T-cell (primary cell): Measurements from ENCODE around the gene DNAJC7. TPM values are rescaled to one million over a fixed set of nuclear protein-coding genes. Genes with fewer than 3 reads are reported as not detected.

ENCODE experiments used
- ATAC-seq, 4 experiments: fragments of 200-7000 bp in 3 of 4; fragments of 150-1000 bp in 1 of 4; cut with Tn5 transposase; replicated peaks in 1 of 4; 1 replicate in 3 of 4; 2 replicates in 1 of 4; pipeline ENCODE4 v1.10.0; 2021; ENCODE audit warnings: moderate library complexity in 3 of 4, mild to moderate bottlenecking in 2 of 4, moderate number of reproducible peaks in 1 of 4
- CTCF ChIA-PET, 2 donors: fragments of 300-600 bp; sonication (Branson Sonifier 250); formaldehyde crosslinking; loops; one replicate each; lab custom pipeline; 2022; ENCODE audit warnings: antibody characterized with exemption in 2 of 2; lab: Charles Lee
- POLR2A ChIA-PET, 2 donors: fragments of 300-600 bp; sonication (Branson Sonifier 250); formaldehyde crosslinking; loops; one replicate each; lab custom pipeline; 2022; ENCODE audit warnings: antibody characterized with exemption in 2 of 2; lab: Charles Lee
- DNase-seq, 35 experiments: peaks; one replicate each; pipeline versions ENCODE4 v3.0.0 to v3.0.0-alpha.2; 2013 to 2023
- H3K27ac ChIP-seq: one replicate; pipeline ENCODE4 v1.5.1; 2013; ENCODE audit warnings: low read length
- H3K27me3 ChIP-seq, 2 experiments: replicated peaks in 1 of 2; 1 replicate in 1 of 2; 2 replicates in 1 of 2; pipeline versions ENCODE4 v1.6.1 to v1.7.0; 2013; ENCODE audit warnings: low read length in 1 of 2, mixed read lengths in 1 of 2; ENCODE audit not compliant: control insufficient read depth in 2 of 2, insufficient read depth in 2 of 2; ENCODE audit errors: extremely low read depth in 1 of 2
- H3K36me3 ChIP-seq, 2 donors: 1 replicate in 1 of 2; 2 replicates in 1 of 2; pipeline versions ENCODE4 v1.6.1 to v1.7.0; 2013; ENCODE audit warnings: low read length in 1 of 2; ENCODE audit not compliant: control insufficient read depth in 2 of 2, insufficient read depth in 1 of 2; ENCODE audit errors: extremely low read depth in 1 of 2
- H3K4me1 ChIP-seq, 2 experiments: 1 replicate in 1 of 2; 2 replicates in 1 of 2; pipeline versions ENCODE4 v1.6.1 to v1.7.0; 2013; ENCODE audit warnings: low read length in 2 of 2, mixed read lengths in 1 of 2; ENCODE audit not compliant: insufficient read depth in 2 of 2, control insufficient read depth in 1 of 2; ENCODE audit errors: extremely low read depth in 1 of 2
- H3K4me3 ChIP-seq, 2 donors: 1 replicate in 1 of 2; 2 replicates in 1 of 2; pipeline versions ENCODE4 v1.5.1 to v1.7.0; 2013; ENCODE audit warnings: mild to moderate bottlenecking in 2 of 2, low read length in 1 of 2, moderate library complexity in 1 of 2; ENCODE audit not compliant: control insufficient read depth in 1 of 2; ENCODE audit errors: extremely low read depth in 1 of 2
- H3K9me3 ChIP-seq: 2 replicates; pipeline ENCODE4 v1.7.0; 2013
- H3K27ac Mint-ChIP-seq, 2 donors: one replicate each; pipeline ENCODE4 v1.8.0; 2020 to 2021; ENCODE audit warnings: mild to moderate bottlenecking in 2 of 2, mixed read lengths in 2 of 2
- H3K27me3 Mint-ChIP-seq, 2 donors: one replicate each; pipeline ENCODE4 v1.8.0; 2021 to 2022; ENCODE audit warnings: mixed read lengths in 2 of 2
- H3K36me3 Mint-ChIP-seq: one replicate; pipeline ENCODE4 v1.8.0; 2021; ENCODE audit warnings: mixed read lengths
- H3K4me1 Mint-ChIP-seq, 3 donors: one replicate each; pipeline ENCODE4 v1.8.0; 2020 to 2022; ENCODE audit warnings: mixed read lengths in 3 of 3, mild to moderate bottlenecking in 1 of 3
- H3K4me3 Mint-ChIP-seq, 3 donors: one replicate each; pipeline ENCODE4 v1.8.0; 2020 to 2022; ENCODE audit warnings: mild to moderate bottlenecking in 3 of 3, mixed read lengths in 3 of 3, moderate library complexity in 3 of 3
- H3K9me3 Mint-ChIP-seq, 3 donors: one replicate each; pipeline ENCODE4 v1.8.0; 2020 to 2022; ENCODE audit warnings: mixed read lengths in 3 of 3
- WGBS: methylation state at CpG from one replicate; pipeline ENCODE4 v1.1.5; 2013; ENCODE audit warnings: missing lambda C conversion rate; ENCODE audit not compliant: insufficient coverage; 5-methylcytosine and 5-hydroxymethylcytosine counted together
- total RNA-seq, 35 experiments: library from RNA in 6 of 35; stranded (reverse) in 6 of 35; fragments of 120-200 nt in 1 of 35; gene quantifications; one replicate each; pipeline versions ENCODE4 v1.2.1 to v1.2.4 and lab custom pipeline; 2013 to 2026

DNAJC7 gene
- total RNA-seq, 5 donors from 2014 or later (not counting 1 experiment from before 2014, with no cell fraction given): 107 to 129 (median 112) TPM

DNA sequence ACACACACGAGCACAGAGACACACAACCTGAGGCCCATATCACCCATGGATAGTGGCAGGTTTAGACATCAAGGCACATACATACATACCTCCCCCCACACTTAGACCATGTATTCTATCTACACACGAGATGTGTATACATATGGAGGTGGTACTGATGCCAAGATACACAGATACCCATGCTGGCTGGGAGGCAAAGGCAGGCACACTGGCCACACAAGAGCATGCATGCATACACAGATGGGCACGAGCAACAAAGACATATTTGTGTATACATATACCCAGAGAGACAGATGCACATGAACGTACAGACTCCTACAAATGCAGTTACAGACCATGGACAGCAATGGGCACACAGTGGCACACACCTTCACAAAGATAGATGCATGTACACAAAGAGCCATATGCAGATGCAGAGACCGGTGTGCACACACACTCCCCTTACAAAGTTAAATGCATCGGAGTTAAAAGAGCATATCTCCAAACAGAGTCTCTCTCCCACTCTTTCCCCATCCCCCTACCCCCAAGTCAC lies 35.2 kb upstream of the DNAJC7 start:
- no peaks in the 10 kb centered on the region for H3K9me3 Mint-ChIP-seq
- H3K36me3 Mint-ChIP-seq: no peaks in the 10 kb centered on the region
- Histone ChIP-seq H3K4me1 (peaks cover 0 to 15% of the 10 kb centered on the region in 2 experiments), H3K27ac (no peak overlapping the region), H3K36me3 (no peaks in the 10 kb centered on the region), H3K27me3 (peaks cover 0 to 58% of the 10 kb centered on the region in 2 experiments), H3K4me3 (no peak overlapping the region), H3K9me3 (no peaks in the 10 kb centered on the region)
- H3K4me1 Mint-ChIP-seq: peaks cover 6 to 15% (median 9%) of the 10 kb centered on the region in 3 donors
- CTCF ChIA-PET: no interaction called here
- H3K4me3 Mint-ChIP-seq: no peak overlapping the region
- POLR2A ChIA-PET: no interaction called here
- DNase-seq: no peak
- peaks cover 23 to 50% of the 10 kb centered on the region in 2 donors for H3K27me3 Mint-ChIP-seq
- no peak overlapping the region for H3K27ac Mint-ChIP-seq
- ATAC-seq: no peak
- WGBS: 88% methylated on average over 3 of the region's 6 CpGs

GRCh38 chr17:42051645-42052044 lies 34.4 kb upstream of the DNAJC7 start:
- CTCF ChIA-PET: no interaction called here
- no peaks in the 10 kb centered on the region for H3K9me3 Mint-ChIP-seq
- no peak overlapping the region for H3K27ac Mint-ChIP-seq
- H3K4me1 Mint-ChIP-seq: peaks cover 6 to 15% (median 9%) of the 10 kb centered on the region in 3 donors
- Histone ChIP-seq H3K36me3 (no peaks in the 10 kb centered on the region), H3K27ac (no peak overlapping the region), H3K9me3 (no peaks in the 10 kb centered on the region), H3K4me3 (no peak overlapping the region), H3K27me3 (peaks cover 0 to 58% of the 10 kb centered on the region in 2 experiments), H3K4me1 (peaks cover 0 to 15% of the 10 kb centered on the region in 2 experiments)
- DNase-seq: no peak
- POLR2A ChIA-PET: interaction anchor here in 1 of 2 donors (0.6 kb wide), 1 partner anchor 31 kb away, joined by 3 read pairs; the partner anchor contains the start of gene NKIRAS2
- WGBS: 93% methylated on average over 7 of the region's 7 CpGs
- ATAC-seq: no peak
- H3K4me3 Mint-ChIP-seq: peak overlapping the region; percentile 25 to 71 (median 51)
- peaks cover 23 to 50% of the 10 kb centered on the region in 2 donors for H3K27me3 Mint-ChIP-seq
- H3K36me3 Mint-ChIP-seq: no peaks in the 10 kb centered on the region

DNA sequence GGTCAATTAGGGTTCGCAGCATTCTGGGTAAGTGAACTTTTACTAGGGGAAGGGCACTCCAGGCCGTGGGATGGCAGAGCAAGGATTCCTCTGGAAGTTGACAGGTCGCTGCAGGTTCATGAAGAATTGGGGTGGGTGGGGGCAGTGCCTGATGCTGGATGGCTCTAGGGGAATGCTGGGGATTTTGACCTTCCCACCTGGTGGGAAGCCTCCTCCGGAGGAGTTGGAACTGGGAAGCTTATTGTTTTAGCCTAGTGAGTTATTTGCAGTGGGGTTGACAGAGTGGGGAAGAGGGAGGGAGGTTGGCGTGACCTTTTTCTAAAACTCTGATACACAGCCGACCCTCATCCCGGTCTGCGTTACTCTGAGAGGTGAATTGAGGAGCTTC lies 33.8 kb upstream of the DNAJC7 start:
- Histone ChIP-seq H3K9me3 (no peaks in the 10 kb centered on the region), H3K4me1 (peaks cover 0 to 15% of the 10 kb centered on the region in 2 experiments), H3K27ac (no peak overlapping the region), H3K4me3 (peak overlapping the region; percentile 12 to 27), H3K27me3 (peaks cover 0 to 55% of the 10 kb centered on the region in 2 experiments), H3K36me3 (no peaks in the 10 kb centered on the region)
- no peak for DNase-seq
- no peaks in the 10 kb centered on the region for H3K9me3 Mint-ChIP-seq
- ATAC-seq: no peak
- peak overlapping the region; percentile 71 to 76 (median 72) for H3K4me3 Mint-ChIP-seq
- ChIA-PET CTCF (interaction anchor here in 1 of 2 donors (0.7 kb wide), 1 partner anchor 30 kb away, joined by 4 read pairs; no protein-coding TSS in a partner anchor), POLR2A (interaction anchor here in 1 of 2 donors (0.6 kb wide), 1 partner anchor 31 kb away, joined by 3 read pairs; the partner anchor contains the start of gene NKIRAS2)
- H3K27ac Mint-ChIP-seq: no peak overlapping the region
- peaks cover 6 to 15% (median 9%) of the 10 kb centered on the region in 3 donors for H3K4me1 Mint-ChIP-seq
- peaks cover 23 to 46% of the 10 kb centered on the region in 2 donors for H3K27me3 Mint-ChIP-seq
- 95% methylated on average over 6 of the region's 8 CpGs for WGBS
- H3K36me3 Mint-ChIP-seq: no peaks in the 10 kb centered on the region

DNA sequence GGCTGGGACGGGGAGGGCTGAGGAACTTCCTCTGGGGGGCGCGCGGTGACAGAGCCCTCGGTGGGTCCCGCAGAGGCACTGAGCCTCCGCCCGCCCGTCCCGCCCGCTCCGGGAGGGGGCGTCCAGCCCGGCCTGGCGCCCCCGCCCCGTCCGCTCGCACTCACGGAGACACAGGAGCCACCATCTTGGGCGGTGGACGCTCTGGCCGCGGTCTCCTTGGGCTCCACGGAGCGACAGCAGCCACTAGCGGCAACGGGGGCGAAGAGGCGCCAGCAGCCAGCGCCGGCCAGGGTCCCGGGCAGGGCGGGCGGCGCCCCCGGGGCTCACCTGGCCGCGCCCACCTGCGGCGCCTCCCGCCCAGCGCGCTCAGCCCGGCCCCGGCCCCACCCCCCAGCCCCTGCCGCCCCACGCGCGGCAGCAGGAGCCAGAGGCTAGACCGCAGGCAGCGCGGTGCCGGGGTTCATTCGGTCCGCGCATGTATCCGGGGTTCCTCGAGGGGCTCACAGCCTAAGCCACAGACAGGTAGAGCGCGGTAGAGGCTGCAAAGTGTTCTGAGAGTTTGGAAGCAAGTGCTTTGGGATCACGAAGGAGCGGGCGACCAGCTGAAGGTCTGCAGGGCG lies 33.3 kb upstream of the DNAJC7 start, which contains the start of gene C17orf113:
TSS of gene C17orf113 (minus strand) at position 209 of the 620 bp plus-strand sequence. CDS start 7,225 bp downstream, outside the sequence.
- H3K4me1 ChIP-seq: peaks cover 0 to 15% of the 10 kb centered on the region in 2 experiments
- Mint-ChIP-seq H3K27me3 (peaks cover 23 to 42% of the 10 kb centered on the region in 2 donors), H3K9me3 (no peaks in the 10 kb centered on the region), H3K4me1 (peaks cover 6 to 15% (median 9%) of the 10 kb centered on the region in 3 donors), H3K27ac (peak within 1 kb of the TSS in 1 of 2 donors; percentile 74), H3K4me3 (peak within 1 kb of the TSS; percentile 71 to 80 (median 72)), H3K36me3 (no peaks in the 10 kb centered on the region)
- 4% methylated on average over 44 of the region's 65 CpGs for WGBS
- H3K27ac ChIP-seq: no peak within 1 kb of the TSS
- H3K27me3 ChIP-seq: peaks cover 0 to 50% of the 10 kb centered on the region in 2 experiments
- H3K9me3 ChIP-seq: no peaks in the 10 kb centered on the region
- peak within 1 kb of the TSS; percentile 20 to 45 for H3K4me3 ChIP-seq
- ATAC-seq (peak; percentile 78 to 84 (median 79)), DNase-seq (peak in 31 of 35 experiments; percentile 9 to 60 (median 36))
- H3K36me3 ChIP-seq: no peaks in the 10 kb centered on the region
- ChIA-PET POLR2A (no interaction called here), CTCF (interaction anchor here in 1 of 2 donors (0.7 kb wide), 1 partner anchor 29 kb away, joined by 4 read pairs; no protein-coding TSS in a partner anchor)

DNA sequence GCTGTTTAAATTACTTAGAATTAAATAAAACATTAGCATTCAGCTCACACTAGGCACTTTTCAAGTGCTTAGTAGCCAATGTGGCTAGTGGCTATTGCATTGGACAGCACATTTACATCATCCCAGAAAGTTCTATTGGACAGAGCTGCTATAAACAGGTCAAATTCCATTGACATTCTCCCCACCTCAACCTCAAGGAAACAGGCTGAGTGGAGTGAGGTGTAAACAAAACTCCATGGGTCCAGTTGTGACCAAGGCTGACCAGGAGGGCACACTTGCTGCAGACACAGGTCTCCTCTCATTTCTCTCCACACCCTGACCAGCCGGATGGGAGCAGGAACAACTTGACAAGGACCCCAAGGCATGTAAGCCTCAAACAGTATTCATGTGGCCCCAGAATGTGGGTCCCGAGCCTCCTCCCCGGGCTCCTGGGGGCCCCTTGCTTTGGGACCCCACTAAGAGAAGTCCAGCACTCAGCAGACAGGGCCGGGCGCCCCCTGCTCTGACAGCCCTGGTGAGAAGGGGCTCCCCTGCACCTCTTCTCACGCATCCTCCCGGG lies 32.7 kb upstream of the DNAJC7 start:
- CTCF ChIA-PET: no interaction called here

DNA sequence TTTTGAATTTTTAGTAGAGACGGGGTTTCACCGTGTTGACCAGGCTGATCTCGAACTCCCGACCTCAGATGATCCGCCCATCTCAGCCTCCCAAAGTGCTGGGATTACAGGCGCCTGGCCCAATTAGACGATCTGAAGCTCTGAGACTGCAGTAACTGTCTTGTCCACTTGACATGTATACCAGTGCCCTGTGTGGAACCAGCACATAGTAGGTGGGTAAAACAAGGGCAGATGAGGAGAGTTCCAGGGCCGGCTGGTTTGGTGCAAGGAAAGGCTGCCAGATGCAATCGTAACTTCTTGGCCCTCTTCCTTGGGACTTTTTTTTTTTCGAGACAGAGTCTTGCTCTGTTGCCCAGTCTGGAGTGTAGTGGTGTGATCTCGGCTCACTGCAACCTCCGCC lies 30.1 kb upstream of the DNAJC7 start:
- no peak for DNase-seq
- no peak overlapping the region for H3K27ac Mint-ChIP-seq
- H3K4me1 Mint-ChIP-seq: peaks cover 6 to 15% (median 9%) of the 10 kb centered on the region in 3 donors
- H3K36me3 Mint-ChIP-seq: no peaks in the 10 kb centered on the region
- peaks cover 0 to 15% of the 10 kb centered on the region in 2 experiments for H3K4me1 ChIP-seq
- 87% methylated on average over 9 of the region's 12 CpGs for WGBS
- peaks cover 9 to 20% of the 10 kb centered on the region in 2 donors for H3K27me3 Mint-ChIP-seq
- H3K4me3 ChIP-seq: no peak overlapping the region
- H3K9me3 Mint-ChIP-seq: no peaks in the 10 kb centered on the region
- CTCF ChIA-PET: no interaction called here
- H3K9me3 ChIP-seq: no peaks in the 10 kb centered on the region
- H3K27ac ChIP-seq: no peak overlapping the region
- H3K4me3 Mint-ChIP-seq: no peak overlapping the region
- POLR2A ChIA-PET: interaction anchor here in 1 of 2 donors (0.7 kb wide), 1 partner anchor 137 kb away, joined by 3 read pairs; no protein-coding TSS in a partner anchor
- peaks cover 0 to 23% of the 10 kb centered on the region in 2 experiments for H3K27me3 ChIP-seq
- ATAC-seq: no peak
- H3K36me3 ChIP-seq: no peaks in the 10 kb centered on the region

More for the DNA sequence above, 32.7 kb upstream of the DNAJC7 start:
- Mint-ChIP-seq H3K36me3 (no peaks in the 10 kb centered on the region), H3K27me3 (peaks cover 18 to 36% of the 10 kb centered on the region in 2 donors), H3K4me1 (peaks cover 6 to 15% (median 9%) of the 10 kb centered on the region in 3 donors), H3K27ac (peak overlapping the region in 1 of 2 donors; percentile 74), H3K9me3 (no peaks in the 10 kb centered on the region), H3K4me3 (peak overlapping the region; percentile 71 to 80 (median 71))
- Histone ChIP-seq H3K36me3 (no peaks in the 10 kb centered on the region), H3K9me3 (no peaks in the 10 kb centered on the region), H3K4me1 (peaks cover 0 to 15% of the 10 kb centered on the region in 2 experiments), H3K27me3 (peaks cover 0 to 44% of the 10 kb centered on the region in 2 experiments), H3K4me3 (peak overlapping the region; percentile 17 to 45), H3K27ac (no peak overlapping the region)
- WGBS: 0% methylated on average over 4 of the region's 7 CpGs
- ATAC-seq: no peak
- POLR2A ChIA-PET: no interaction called here
- no peak for DNase-seq
